WERI-Rb-1 (cell line): ENCODE results near the gene FGF2.
A peak's percentile ranks its signal among the peaks of the same experiment; 100 is the strongest.

Experiments used
- DNase-seq: peaks from one replicate; pipeline ENCODE4 v3.0.0-alpha.2; 2020
- H3K27ac ChIP-seq: fragments of 250-450 bp; sonication (Bioruptor Pico); 2 replicates; pipeline ENCODE4 v1.5.1; 2020; ENCODE audit warnings: mild to moderate bottlenecking, moderate library complexity
- H3K27me3 ChIP-seq: fragments of 250-450 bp; sonication (Bioruptor Pico); 2 replicates; pipeline ENCODE4 v1.5.1; 2021; ENCODE audit warnings: mild to moderate bottlenecking, low read depth, moderate library complexity; ENCODE audit not compliant: insufficient read depth, severe bottlenecking
- H3K36me3 ChIP-seq: fragments of 250-450 bp; sonication (Bioruptor Pico); 2 replicates; pipeline ENCODE4 v1.5.1; 2020; ENCODE audit warnings: mild to moderate bottlenecking, moderate library complexity
- H3K4me3 ChIP-seq: 2 replicates; pipeline ENCODE4 v1.5.1; 2011; ENCODE audit warnings: low read depth, mild to moderate bottlenecking, control low read depth, low read length
- H3K9me3 ChIP-seq: fragments of 250-450 bp; sonication (Bioruptor Pico); 2 replicates; pipeline ENCODE4 v1.5.1; 2021; ENCODE audit warnings: mild to moderate bottlenecking, moderate library complexity; ENCODE audit not compliant: severe bottlenecking
- CTCF ChIP-seq: IDR thresholded peaks from 2 replicates; pipeline ENCODE4 v1.5.1; 2011; ENCODE audit warnings: low read depth, mild to moderate bottlenecking, control low read depth, inconsistent platforms, low read length

Gene FGF2

GRCh38 chr4:122826553-122827257 is at the start of gene FGF2:
Gene FGF2 (plus strand): TSS chr4:122826831. CDS start chr4:122827175, 344 bp downstream.
- H3K36me3 ChIP-seq: peaks cover 3% of the 10 kb centered on the region; the same call in 1 of the 2 replicates
- H3K27ac ChIP-seq: peak within 1 kb of the TSS; percentile 47
- no peaks in the 10 kb centered on the region for H3K27me3 ChIP-seq
- peak; percentile 62 for DNase-seq
- no peaks in the 10 kb centered on the region for H3K9me3 ChIP-seq
- H3K4me3 ChIP-seq: peak within 1 kb of the TSS; percentile 86
- no peak for TF ChIP-seq CTCF

GRCh38 chr4:122776916-122777315 is 49.7 kb upstream of the FGF2 start:
- Histone ChIP-seq H3K4me3 (no peak overlapping the region), H3K36me3 (no peaks in the 10 kb centered on the region), H3K27me3 (no peaks in the 10 kb centered on the region), H3K9me3 (no peaks in the 10 kb centered on the region), H3K27ac (0 out of 2 replicates have a peak overlapping the region, but pooled peaks have one; percentile 23)
- TF ChIP-seq CTCF: no peak
- no peak for DNase-seq

- no peaks in the 10 kb centered on the region for H3K9me3 ChIP-seq
- no peak overlapping the region for H3K27ac ChIP-seq
- no peak for DNase-seq
- TF ChIP-seq CTCF: no peak
- no peaks in the 10 kb centered on the region for H3K36me3 ChIP-seq
- no peak overlapping the region for H3K4me3 ChIP-seq
- no peaks in the 10 kb centered on the region for H3K27me3 ChIP-seq
These were observed 48.6 kb upstream of the FGF2 start for GRCh38 chr4:122777846-122778673.

GRCh38 chr4:122781486-122781885 is 45.1 kb upstream of the FGF2 start:
- Histone ChIP-seq H3K36me3 (no peaks in the 10 kb centered on the region), H3K27me3 (no peaks in the 10 kb centered on the region), H3K27ac (no peak overlapping the region), H3K4me3 (no peak overlapping the region), H3K9me3 (no peaks in the 10 kb centered on the region)
- no peak for TF ChIP-seq CTCF
- DNase-seq: no peak

GRCh38 chr4:122783301-122784215 is 43.1 kb upstream of the FGF2 start:
- no peaks in the 10 kb centered on the region for H3K27me3 ChIP-seq
- H3K36me3 ChIP-seq: no peaks in the 10 kb centered on the region
- TF ChIP-seq CTCF: no peak
- H3K4me3 ChIP-seq: no peak overlapping the region
- no peak overlapping the region for H3K27ac ChIP-seq
- no peak for DNase-seq
- no peaks in the 10 kb centered on the region for H3K9me3 ChIP-seq
